HG03565 (cell line): ENCODE results near the gene PTTG1.
A peak's percentile ranks its signal among the peaks of the same experiment; 100 is the strongest.
"Not testable (repeated sequence)": the region's sequence is repeated elsewhere in the genome, so short reads cannot be mapped to it uniquely, and the experiment has no call there.

Experiments
- ATAC-seq: cut with Tn5 transposase; IDR thresholded peaks from one replicate; pipeline ENCODE4 v1.9.1; 2021; ENCODE audit warnings: mild to moderate bottlenecking, moderate library complexity; ENCODE audit not compliant: unreplicated experiment

PTTG1 gene

GRCh38 chr5:160420331-160420610, 1.4 kb upstream of the PTTG1 start:
- no peak for ATAC-seq

DNA sequence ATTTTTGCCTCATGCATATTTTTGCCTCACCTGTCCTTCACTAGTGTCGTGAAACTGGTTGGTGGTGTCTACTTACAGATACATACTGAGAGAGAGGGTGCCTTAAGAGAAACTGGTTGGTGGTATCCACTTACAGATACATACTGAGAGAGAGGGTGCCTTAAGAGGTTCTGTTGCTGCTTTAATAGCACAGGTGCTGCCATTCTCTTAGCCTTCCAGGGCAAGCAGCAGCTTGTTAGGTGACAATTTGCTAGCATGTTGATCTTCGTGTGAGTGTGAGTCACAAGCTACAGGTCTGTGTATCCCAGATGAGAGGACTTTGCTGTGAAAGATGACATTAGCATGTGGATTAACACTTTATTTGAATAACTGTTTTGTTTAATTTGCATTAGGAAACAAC, 1.4 kb downstream of the PTTG1 start:
- ATAC-seq: no peak

DNA sequence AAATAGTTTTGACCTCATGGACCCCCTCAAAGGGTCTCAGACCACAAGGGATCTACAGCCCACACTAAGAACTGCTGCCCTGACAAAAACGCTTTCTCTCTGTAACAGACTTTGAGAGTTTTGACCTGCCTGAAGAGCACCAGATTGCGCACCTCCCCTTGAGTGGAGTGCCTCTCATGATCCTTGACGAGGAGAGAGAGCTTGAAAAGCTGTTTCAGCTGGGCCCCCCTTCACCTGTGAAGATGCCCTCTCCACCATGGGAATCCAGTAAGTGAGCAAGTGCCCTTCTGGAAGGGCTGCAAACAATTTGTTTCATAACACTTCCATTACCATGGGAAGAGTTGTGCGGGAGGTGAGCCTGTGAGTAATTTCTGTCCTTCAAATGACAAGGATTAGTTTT, 6.0 kb downstream of the PTTG1 start:
- ATAC-seq: no peak

DNA sequence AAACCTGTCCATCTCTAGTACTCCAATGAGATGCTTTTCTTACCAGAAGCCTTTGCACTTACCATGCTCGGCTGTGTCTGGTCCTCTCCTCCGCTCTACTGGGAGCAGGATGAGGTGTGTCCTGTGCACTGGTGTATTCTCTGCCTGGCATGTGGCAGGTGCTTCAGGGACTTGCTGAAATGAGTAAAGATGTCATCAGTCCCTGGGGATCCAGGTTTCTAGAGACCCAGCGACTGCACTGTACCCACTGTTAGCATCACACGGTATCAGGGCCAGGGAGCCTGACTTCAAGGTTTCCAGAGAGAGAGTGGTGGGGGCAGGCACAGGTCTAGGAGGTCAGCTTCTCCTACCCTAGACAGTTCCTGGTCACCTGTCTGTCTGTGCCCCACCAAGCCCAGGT, 10.5 kb downstream of the PTTG1 start:
- no peak for ATAC-seq

- no peak for ATAC-seq
Observed at GRCh38 chr5:160432787-160433186, 11.1 kb downstream of the PTTG1 start.

DNA sequence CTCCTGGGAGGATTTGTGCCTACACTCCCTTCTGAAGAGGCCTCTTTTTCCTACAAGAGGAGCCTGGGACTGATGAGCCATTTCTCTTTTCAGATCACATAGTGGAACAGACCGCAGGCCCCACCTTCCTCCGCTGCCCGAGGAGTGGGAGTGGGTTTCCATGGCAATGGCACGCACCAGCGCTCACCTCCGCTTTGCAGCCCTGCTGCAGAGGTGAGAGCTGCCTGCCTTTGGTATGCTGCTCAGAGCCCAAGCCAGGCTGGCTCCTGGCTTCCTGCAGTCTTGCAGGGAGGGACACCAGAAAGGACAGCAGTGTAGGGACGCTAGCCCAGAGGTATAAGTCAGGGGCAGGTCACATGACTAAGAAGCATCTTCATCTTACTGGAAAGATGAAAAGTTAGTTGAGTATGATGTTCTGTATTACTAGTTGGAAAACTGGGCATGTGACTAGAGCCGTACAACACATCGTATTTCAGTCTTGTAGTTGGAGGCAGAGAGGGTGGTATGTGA, 12.4 kb downstream of the PTTG1 start:
- ATAC-seq: peak; percentile 85

DNA sequence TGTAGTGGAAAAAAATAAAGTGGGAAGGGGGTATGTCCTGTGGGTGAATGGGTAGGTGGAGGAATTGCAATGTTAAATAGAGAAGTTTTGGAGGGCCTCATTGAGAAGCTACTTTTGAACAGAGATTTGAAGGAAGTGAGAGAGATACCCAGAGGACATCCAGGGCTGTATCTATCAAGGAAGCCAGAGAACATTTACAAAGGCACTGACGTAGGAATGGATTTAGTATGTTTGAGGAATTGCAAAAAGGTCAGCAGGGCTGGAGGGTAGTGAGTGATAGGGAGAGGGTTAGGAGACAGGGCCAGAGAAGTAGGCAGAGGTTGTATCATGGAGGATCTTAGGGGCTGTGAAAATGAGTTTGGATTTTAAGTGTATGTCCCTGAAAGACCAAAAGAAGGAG, 13.9 kb downstream of the PTTG1 start:
- no peak for ATAC-seq

- ATAC-seq: no peak
Observed at GRCh38 chr5:160436017-160436416, 14.4 kb downstream of the PTTG1 start.

- ATAC-seq: not testable (repeated sequence)
Observed at GRCh38 chr5:160436661-160437060, 15.0 kb downstream of the PTTG1 start.

DNA sequence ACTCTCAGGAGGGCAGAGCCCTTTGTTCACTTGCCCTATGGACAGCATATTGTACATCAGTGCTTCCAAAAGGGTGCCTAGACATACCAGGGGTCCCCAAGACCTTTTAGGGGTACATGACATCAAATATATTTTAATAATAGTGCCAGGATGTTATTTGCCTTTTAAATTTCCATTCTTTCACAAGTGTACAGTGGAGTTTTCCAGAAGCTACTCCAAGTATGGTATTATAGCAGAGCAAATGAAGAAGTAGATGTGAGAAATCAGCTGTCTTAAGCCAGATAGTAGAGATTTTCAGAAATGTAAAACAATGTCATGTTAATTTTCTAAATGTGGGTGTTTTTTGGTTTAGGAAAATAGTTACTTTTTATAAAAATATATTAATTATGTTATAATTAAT, 15.6 kb downstream of the PTTG1 start:
- no peak for ATAC-seq

GRCh38 chr5:160438316-160439204, 16.9 kb downstream of the PTTG1 start:
- peak; percentile 23 for ATAC-seq

- ATAC-seq: peak; percentile 35
Observed at GRCh38 chr5:160439205-160439600, 17.5 kb downstream of the PTTG1 start.

DNA sequence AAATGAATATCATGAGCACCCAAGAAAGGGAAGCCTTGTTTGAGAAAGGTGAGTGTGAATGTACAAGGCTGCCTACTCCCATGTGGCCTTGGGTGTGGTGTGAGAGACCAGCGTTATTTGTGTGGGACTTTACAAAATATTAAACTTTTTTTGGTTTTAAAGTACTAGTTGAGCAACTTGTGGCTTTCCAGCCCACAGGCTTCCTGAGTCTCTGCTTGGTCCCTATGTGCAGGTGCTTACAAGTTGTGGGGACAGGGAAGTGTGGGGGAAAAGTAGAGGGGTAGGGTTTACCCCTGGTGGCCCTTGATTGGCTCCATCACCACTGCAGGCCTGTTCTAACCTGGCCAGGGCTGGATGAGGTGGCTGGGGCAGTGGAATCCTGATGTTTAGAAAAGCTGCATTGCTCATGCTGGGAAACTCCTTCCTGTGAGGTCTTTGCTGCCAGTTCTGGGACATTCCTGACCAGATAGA, 19.7 kb downstream of the PTTG1 start:
- ATAC-seq: peak; percentile 29

DNA sequence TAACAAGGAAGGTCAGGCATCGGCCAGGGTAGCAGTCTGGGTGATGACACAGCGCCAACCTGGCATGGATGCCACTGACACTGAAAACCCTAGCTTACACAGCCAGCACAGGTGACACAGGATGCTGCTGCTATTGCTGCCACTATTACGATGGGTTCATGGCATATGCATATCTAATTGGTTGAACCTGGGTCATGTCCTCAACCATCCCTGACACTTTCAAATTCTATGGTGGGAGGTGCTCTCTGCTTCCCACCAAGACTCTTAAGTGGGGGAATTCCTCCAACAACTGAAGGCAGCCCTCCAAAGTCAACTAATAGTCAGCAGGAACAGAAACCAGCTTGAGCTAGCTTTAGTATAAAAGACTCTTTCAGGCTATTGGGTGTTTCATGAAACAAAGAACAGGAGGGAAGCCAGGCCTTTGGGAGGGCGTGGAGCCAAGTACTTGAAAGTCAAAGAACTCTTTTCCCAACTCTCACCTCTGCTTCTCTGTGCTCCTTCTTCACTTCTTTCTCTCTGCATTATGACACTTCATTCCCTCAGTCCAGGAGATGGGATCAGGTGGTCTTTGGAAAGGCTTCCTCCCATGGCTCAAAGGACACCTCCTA, 21.3 kb downstream of the PTTG1 start:
- peak; percentile 15 for ATAC-seq

DNA sequence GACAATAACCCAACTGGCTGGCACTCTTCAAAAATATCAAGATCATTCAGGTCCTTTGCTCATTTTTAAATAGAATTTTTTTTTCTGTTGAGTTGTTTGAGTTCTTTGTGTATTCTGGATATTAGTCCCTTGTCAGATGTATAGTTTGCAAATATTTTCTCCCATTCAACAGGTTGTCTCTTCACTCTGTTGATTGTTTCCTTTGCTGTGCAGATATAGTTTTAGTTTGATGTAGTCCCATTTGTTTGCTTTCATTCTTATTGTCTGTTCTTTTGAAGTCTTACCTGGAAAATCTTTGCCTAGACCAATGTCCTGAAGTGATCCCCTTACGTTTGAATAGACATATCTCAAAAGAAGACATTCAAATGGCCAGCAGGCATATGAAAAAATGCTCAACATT, 22.8 kb downstream of the PTTG1 start:
- no peak for ATAC-seq

GRCh38 chr5:160445132-160445531, 23.5 kb downstream of the PTTG1 start:
- ATAC-seq: no peak

GRCh38 chr5:160445751-160446150, 24.1 kb downstream of the PTTG1 start:
- no peak for ATAC-seq

GRCh38 chr5:160448886-160449285, 27.2 kb downstream of the PTTG1 start:
- ATAC-seq: no peak

- no peak for ATAC-seq
Observed at GRCh38 chr5:160449458-160449857, 27.8 kb downstream of the PTTG1 start.

GRCh38 chr5:160450164-160450932, 28.7 kb downstream of the PTTG1 start:
- ATAC-seq: peak; percentile 59

DNA sequence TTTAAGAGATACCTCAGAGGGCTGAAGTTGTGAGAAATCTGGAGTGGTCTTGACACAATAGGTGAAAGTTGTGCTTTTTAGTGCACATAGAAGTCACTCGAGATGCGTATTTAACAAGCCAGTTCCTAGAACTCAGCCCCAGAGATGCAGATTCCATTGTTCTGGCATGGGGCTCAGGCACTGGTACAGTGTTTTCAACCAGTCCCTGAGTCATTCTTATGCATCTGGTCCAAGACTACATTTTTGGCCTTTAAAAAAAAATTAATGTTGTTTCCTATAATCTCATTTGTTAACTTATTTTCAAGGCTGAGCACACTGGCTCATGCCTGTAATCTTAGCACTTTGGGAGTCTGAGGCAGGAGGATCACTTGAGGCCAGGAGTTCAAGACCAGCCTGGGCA, 29.6 kb downstream of the PTTG1 start:
- ATAC-seq: no peak

GRCh38 chr5:160452036-160452435, 30.4 kb downstream of the PTTG1 start:
- ATAC-seq: no peak
